Hippocampal formation (tissue), 2 donors: ENCODE data around the gene BTC.
"Not testable (repeated sequence)": the region's sequence is repeated elsewhere in the genome, so short reads cannot be mapped to it uniquely, and the experiment has no call there.

Experiments used
- DNase-seq, 2 donors: peaks; one replicate each; lab custom pipeline; 2025; lab: John Stamatoyannopoulos, UW

BTC gene

GRCh38 chr4:74758551-74759145 is 35.7 kb downstream of the BTC start:
- peak in 1 of 2 donors; percentile 8 for DNase-seq

DNA sequence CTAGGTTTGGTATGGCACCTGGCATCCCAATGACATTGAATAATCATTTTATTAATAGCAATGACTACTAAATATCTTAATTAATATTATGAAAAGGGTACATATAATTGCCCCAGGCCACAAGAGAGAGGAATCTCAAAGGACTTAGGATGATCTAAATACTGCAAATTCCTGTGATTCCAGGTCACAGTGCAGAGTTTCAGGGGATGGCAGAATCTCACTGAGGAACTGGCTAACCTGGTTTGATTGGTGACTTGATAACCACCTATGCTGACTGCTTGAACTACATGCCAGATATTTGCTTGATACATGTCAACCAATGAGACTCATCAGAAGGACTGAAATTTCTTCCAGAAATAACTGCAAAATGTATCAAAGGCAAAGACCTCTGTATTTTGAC is 37.2 kb downstream of the BTC start:
- DNase-seq: no peak

GRCh38 chr4:74755486-74755885 is 38.8 kb downstream of the BTC start:
- no peak for DNase-seq

DNA sequence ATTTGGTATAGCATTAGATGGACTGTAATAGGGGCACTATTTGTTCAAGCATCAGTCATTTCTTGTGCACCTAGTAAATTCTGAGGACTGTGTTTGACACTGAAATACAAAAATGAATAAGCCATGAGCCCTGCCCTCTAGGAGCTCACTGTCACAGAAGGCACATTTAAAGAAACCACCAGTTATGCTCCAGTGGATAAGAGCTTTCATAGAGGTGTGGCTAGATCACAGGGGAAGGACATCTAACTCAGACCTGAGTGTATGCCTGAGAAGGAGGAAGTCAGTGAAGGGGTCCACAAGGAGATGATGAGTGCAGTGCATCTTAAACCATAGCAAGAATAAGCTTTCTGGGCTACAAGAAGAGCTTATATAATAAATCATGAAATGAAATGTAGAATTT is 40.1 kb downstream of the BTC start:
- DNase-seq: no peak

- no peak for DNase-seq
Measured at GRCh38 chr4:74752798-74753197, 41.5 kb downstream of the BTC start.

- DNase-seq: no peak
Measured at GRCh38 chr4:74751856-74752255, 42.5 kb downstream of the BTC start.

DNA sequence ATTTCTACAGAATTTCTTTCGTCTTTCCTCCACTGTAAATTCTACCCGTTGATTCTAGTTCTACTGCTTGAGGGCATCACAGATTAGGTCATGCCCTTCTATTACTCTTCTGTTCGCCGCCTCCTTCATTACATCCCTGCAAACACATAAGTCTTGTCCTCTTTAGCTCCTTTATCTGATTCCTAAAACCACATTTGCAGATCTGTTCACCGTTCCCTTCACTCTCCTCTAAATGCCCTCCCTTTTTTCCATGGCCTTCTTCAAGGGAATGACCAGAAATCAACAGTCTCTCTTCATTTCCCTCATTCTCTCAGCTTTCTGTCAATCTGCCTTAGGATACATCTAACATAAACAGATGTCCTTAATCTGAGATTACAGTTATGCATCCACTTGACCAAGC is 43.1 kb downstream of the BTC start:
- DNase-seq: no peak

GRCh38 chr4:74742185-74742584 is 52.1 kb downstream of the BTC start:
- DNase-seq: no peak

DNA sequence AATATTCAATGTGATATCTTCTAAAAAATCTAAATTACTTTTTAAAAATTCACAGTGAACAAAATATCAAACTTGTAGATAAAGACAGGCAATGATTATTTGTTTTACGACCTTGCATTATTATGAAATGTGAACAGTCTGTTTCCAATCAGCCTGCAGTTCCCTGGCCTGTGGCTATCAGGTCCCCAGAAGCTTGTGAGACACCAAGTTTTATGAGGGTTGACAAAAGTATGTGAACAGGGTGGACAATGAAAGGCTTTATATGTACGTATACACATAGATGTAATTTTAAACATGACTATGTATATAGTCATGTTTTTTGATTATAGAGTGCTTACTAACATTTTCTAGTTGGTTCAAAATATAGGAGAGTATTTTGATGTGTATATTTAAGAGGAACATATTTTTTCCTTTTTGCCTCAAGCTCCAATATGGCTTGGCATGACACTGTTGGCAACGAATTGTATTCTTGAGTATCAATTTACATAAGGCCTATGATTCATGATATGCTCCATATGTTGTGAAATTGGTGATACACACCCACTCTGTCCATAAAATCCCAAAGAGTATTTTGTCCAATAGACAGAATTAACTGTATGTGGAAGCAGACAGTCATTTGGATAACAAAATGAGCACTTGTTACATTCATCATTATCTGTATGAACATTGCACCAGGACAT is 55.7 kb downstream of the BTC start:
- no peak for DNase-seq

DNA sequence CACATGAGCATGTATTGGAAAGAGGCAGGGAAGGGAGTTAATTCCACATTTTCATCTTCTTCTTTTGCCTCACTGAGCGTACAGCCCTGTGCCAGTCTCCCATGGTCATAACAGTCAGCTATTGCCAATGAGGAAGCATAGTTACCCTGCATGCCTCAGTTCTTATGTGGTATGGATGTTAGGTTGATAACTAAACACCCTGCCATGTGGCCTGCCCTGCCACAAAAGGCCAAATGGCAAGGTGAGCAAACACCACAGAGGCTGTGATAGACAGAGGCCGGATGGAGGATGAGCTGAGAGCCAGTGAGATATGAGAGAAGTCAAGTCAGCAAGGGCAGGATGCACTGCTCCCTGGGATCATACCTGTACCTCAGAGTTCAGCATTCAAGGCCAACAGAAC is 59.3 kb downstream of the BTC start:
- no peak for DNase-seq

DNA sequence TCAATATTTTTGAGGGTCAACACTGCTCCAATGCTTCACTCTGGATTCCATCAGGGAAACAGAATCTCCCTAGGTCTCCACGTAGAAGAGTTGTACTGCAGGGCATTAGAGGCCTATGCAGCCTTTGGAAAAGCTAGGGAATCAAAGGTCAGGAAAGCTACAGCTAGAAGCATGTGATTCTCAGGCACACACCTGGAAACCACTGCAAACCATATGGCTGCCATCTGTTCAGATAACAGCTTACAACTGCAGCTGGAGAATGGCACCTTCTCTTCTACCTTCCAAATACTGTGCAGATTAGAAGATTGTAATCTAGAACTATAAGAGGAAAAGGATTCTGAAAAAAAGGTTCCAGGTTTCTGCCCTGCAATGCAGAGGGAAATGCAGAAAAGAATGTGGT is 60.6 kb downstream of the BTC start:
- no peak for DNase-seq

DNA sequence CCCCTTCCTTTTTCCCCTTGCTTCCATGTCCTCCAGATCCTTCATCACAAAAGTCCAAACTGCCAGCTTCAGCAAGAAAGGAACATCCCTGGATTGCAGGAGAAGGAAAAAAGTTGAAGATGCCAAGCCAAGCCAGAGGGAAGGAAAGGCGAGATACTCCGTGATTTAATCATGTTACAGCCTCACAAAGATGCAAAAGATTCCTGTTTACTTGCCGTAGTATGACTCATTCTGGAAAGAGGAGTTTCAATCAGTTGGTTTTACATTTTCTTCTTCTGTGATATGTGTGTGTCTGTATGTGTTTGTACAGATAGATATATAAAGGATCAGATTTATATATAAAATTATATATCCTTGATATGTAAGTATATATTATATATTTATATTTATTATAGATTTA is 69.3 kb downstream of the BTC start:
- no peak for DNase-seq

GRCh38 chr4:74716436-74716765 is 77.9 kb downstream of the BTC start:
- DNase-seq: no peak

DNA sequence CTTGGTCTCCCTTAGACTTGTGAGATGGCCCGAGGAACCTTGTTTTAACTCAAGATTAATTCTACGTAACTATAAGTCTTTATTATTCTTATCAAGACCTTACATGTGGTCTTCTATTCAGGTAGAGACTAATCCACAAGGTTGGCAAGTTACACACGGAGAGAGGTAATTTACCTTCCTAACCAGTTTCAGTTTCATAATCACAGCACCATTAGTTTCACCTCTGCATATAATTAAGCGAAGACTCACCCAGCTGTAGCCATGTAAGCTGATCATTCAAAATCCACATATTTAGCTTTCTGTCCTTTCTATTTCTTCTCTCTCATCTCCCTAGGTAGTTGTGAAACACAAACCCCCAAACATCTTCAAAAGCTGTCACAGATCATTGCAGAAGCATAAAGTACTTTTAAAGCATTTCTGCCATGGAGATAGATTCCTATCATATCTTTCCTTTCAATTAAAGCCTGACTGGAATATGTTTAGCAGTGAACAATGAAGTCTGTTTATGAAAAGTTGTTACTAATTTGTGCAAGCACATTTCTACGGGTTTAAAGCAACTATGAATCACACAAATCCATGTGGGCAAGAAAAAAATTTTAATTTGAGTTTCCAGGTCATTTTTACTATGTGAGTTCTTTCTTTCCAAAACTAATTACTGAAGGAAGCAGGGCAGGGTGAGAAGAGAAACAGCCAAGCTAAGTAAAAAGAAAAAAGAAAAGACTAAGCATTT is 78.5 kb downstream of the BTC start:
- no peak for DNase-seq

- no peak for DNase-seq
Measured at GRCh38 chr4:74714611-74715130, 79.7 kb downstream of the BTC start.

GRCh38 chr4:74708135-74708534 is 86.2 kb downstream of the BTC start:
- DNase-seq: not testable (repeated sequence)
